ENCODE measurements around the gene RPS27A.

GRCh38 chr2:55233658-55233940 lies 1.1 kb downstream of the RPS27A start:
- no peak for TF ChIP-seq CTCF (IDR thresholded peaks at IDR 0.05)
- no peak for TF ChIP-seq EZH2 (IDR thresholded peaks at IDR 0.05; ENCODE audit: borderline replicate concordance, insufficient read depth, low read depth, low read length, poor library complexity, severe bottlenecking)
